ENCODE measurements around the gene SLC4A3.

SLC4A3 gene

DNA sequence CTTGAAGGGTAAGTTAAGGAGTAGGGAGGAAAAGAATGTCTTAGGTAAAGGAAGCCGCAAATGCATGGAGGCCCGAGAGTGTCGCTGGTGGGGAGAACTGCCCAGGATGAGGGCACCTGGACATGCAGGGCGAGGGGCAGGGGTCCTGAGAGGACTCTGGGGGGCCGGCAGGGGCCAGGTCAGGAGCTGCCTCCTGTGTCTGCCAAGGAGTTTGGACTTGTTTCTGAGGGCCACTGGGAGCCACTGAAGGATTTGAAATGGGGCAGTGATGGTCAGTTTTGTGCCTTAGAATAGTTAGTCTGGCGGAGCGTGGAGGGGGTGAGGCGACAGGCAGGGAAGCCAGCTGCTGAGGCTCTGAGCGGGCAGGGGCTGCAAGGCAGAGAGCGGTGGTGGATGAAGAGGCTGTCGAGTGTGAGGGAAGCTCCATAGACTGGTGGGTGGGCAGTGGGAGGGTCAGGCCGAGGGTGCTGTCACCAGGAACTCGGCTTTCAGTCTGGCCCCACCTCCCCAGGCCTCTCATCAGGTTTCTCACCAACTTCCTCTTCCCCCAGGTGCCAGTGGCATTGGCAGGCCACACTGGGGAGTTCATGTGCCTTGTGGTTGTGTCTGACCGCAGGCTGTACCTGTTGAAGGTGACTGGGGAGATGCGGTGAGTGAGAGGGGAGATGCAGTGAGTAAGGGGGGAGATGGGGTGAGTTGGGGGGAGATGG, 14.7 kb upstream of the SLC4A3 start:
- DNase-seq = no peak

GRCh38 chr2:219613461-219614070, 13.9 kb upstream of the SLC4A3 start:
- DNase-seq = no peak

- no peak for DNase-seq
Observed at GRCh38 chr2:219614076-219614860, 13.2 kb upstream of the SLC4A3 start.

GRCh38 chr2:219615036-219615435, 12.4 kb upstream of the SLC4A3 start:
- no peak for DNase-seq

GRCh38 chr2:219615894-219616293, 11.5 kb upstream of the SLC4A3 start:
- no peak for DNase-seq

- DNase-seq = no peak
Observed at GRCh38 chr2:219616550-219616949, 10.9 kb upstream of the SLC4A3 start.

DNA sequence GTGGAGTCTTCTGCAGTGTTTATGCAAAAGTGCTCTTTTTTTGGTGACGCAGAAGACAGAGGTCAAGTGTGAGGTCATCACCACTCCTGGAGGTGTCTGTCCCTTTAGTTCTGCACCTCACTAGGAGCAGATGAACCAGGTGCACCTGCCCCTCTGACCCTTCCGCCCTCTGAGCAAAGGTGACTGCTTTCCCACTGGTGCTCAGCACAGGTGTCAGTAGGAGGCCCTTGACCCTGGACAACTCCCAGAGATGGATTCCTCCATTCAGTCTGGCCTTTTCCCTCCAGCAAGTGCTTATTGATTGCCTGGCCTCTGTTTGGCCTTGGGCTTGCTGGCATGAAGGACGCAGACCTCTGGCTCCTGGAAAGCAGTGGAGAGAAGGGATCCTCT, 8.7 kb upstream of the SLC4A3 start:
- no peak for DNase-seq

DNA sequence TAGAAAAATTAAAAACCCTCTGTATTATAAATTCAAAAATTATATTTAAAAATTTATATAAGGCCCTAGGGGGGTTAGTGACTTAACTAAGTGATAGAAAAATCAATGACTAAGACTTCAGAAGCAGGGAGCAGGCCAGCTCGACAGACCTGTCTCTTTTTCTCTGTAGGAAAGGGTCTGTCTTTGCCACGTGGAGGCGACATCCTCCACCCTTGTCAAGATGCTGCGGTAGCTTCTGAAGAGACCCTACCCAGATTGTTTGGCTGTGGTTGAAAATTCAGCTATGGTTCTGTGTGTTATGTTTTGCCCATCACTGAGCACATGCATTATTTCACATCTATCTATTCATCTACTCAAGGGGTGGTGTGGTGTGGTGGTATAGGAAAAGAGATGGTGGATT, 8.2 kb upstream of the SLC4A3 start:
- DNase-seq = no peak

DNA sequence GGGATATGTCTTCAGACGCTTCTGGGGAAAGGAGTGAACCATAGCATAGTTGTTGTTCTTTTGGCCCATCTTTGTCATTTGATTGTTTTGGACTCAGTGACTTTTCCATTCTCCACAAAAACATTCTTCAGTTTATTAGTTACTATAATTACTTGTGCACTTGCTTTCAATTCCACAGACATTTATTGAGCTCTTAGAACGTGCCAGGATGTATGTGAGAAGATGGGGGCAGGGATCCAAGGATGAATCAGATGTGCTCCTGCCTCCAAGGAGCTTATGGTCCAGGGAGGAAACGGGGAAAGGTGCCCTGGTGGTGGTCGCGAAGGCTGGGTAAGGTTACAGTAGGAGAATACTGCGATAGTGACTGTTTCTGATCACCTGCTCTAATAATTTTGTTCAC, 6.9 kb upstream of the SLC4A3 start:
- DNase-seq = no peak

DNA sequence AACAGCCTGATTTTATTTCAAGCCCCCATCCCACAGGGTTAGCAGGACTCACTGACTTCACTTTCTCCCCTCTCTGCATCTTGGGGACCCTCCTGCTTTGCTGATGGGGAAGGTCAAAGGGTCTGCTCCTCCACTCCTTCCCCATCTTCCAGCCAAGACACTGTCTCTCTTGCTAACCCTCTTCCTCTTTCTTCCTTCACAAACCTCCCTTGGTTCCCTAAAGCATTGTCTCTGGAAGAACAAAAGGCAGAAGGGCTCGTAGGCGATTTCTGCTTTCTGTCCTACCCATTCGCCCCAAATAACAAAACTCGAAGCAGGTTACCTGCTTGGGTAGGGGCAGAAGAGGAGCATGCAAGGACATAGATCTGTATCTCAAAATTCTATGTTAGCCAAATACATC, 5.5 kb upstream of the SLC4A3 start:
- DNase-seq = no peak

DNA sequence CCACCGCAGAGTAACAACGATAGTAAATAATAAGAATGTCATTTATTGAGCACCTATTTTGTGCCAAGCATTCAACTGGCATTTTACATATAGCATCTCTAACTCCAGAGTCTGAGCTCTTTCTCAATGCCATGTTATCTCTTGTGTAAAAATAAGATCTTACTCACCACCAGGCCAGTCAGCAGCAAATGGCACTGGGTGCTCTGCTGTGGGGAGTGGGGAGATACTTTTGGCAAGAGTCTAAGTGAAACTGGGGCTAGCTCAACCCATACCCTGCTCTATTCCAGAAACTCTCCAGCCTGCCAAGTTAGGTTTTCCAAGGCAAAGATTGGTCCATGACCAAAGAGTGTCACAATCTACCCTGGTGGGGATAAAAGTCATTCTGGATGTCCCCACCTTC, 5.0 kb upstream of the SLC4A3 start:
- DNase-seq = no peak

- no peak for DNase-seq
Observed at GRCh38 chr2:219624565-219624964, 2.9 kb upstream of the SLC4A3 start.

- DNase-seq = no peak
Observed at GRCh38 chr2:219625179-219625578, 2.3 kb upstream of the SLC4A3 start.

- DNase-seq = no peak
Observed at GRCh38 chr2:219626540-219626939, 890 bp upstream of the SLC4A3 start.

DNA sequence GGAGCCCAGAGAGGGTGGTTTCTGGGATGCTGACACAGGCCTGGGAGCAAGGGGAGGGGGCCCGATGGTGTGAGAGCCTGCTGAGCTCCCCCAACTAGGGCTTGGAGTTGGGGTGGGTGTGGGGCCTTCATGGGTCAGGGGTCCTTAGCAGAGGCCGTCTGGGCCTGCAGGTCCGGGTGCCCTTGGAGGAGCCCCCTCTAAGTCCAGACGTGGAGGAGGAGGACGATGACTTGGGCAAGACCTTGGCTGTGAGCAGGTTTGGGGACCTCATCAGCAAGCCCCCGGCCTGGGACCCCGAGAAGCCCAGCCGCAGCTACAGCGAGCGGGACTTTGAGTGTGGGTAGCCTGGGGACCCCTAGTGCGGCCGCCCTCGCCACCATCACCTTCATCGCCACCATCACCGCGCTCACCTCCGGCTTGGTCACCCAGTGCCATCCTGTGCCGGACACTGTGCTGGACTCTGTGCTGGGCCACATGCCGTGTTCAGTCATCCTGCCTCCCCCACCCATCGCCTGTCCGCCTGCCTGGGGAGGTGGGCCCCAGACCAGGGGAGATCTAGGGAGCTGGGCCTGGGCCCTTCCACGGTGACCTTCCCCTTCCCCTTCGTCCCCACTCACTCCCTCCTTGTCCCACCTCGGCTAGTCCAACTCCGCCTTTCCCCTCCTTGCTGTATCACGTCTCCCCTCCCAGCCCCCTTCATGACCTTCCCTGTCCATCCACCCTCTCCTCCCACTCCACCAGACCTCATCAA, 980 bp downstream of the SLC4A3 start:
- no peak for DNase-seq

DNA sequence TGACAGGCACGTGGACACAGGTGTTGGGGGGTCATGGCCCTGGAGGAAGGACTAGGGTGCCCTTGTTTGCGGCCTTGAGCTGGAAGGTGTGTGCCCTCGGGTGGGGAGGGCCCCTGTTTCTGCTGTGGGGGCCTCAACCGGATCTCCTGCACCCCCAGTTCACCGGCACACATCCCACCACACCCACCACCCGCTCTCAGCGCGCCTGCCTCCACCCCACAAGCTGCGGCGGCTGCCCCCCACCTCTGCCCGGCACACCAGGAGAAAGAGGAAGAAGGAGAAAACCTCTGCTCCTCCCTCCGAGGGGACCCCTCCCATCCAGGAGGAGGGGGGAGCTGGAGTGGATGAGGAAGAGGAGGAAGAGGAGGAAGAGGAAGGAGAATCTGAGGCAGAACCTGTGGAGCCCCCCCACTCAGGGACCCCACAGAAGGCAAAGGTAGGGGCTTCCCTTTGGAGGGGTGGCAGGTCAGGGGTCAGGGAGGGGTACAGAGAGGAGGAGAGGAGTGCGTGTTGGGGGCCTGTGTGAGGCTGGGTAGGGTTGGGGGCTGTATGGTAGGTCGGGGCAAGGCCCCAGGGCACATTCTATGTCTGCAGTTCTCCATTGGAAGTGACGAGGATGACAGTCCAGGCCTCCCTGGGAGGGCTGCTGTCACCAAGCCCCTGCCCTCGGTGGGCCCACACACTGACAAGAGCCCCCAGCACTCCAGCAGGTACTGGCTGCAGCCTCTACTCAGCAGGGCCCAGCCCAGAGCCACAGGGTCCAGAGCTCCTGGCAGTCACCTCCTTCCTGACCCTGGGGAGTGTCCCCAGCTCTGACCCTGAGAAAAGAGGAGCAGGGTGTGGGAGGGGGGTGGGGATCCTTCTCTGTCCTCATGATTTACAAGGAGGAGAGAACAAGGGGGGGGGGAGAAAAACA, 1.8 kb downstream of the SLC4A3 start:
- no peak for DNase-seq

DNA sequence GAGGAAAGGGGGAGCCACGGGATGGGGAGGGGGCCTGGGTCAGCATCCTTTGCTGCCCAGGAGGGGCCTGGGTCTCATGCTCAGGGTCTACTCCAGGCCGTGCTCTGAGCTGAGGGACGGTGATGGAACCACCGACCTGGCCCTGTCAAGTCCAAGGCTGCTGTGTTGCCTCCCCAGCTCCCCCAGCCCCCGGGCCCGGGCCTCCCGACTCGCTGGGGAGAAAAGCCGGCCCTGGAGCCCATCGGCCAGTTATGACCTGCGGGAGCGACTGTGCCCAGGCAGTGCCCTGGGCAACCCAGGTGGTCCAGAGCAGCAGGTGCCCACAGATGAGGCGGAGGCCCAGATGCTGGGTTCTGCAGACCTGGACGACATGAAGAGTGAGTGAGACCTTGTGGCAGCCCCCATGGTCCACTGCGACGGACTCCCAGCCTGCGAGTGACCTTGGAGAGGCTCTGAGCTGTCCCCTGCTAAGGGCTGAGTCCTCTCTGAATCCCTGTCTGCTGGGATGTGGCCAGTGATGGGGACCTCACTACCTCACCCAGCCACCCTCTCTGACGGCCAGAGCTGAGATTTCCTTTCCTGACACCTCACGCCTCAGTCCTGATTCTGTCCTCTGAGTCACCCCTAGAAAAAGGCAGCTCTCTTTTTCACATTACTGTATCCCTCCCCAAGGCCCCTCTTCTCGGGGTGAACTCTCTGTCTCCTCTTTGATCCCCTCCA, 2.7 kb downstream of the SLC4A3 start:
- DNase-seq = no peak

- no peak for DNase-seq
Observed at GRCh38 chr2:219630770-219631405, 3.5 kb downstream of the SLC4A3 start.

DNA sequence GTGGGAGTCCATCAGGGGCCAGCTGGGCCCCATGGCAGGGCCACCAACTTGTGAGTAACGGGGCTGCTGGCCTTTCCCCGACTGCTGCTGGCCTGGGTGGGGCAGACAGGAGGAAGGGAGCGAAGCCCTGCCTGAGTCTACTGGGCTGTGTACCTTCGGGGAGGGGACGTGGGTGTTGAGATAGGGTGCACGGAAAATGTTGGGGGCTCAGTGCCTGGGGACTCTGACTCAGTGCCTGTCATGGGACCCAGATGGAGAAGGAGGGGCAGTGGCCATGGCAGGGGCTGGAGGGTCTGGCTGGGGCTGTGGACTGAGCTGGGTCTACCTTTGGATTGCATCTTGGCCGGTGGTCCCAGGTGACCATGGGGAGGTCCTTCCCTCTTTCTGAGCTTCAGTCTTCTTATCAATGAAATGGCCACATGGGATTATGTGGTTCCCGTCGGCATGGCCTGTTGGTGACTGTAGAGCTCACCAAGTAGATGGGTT, 4.0 kb downstream of the SLC4A3 start:
- DNase-seq = no peak

GRCh38 chr2:219631904-219632759, 4.7 kb downstream of the SLC4A3 start:
- DNase-seq = no peak

Measured in fibroblast of skin of back (primary cell).